Ovary (tissue), 9 donors: Measurements from ENCODE around the gene UNCX. TPM values are rescaled to one million over a fixed set of nuclear protein-coding genes. Genes with fewer than 3 reads are reported as not detected.
"Not testable (repeated sequence)": the region's sequence is repeated elsewhere in the genome, so short reads cannot be mapped to it uniquely, and the experiment has no call there.

Experiments
- DNase-seq, 5 donors: peaks; one replicate each; pipeline ENCODE4 v3.0.0-alpha.2; 2019 to 2020
- H3K27ac ChIP-seq, 2 donors: fragments of 200-600 bp; one replicate each; pipeline versions ENCODE4 v1.5.1 to v1.8.0; 2019 to 2022
- H3K27me3 ChIP-seq: fragments of 200-600 bp; one replicate; pipeline ENCODE4 v1.8.0; 2022
- H3K36me3 ChIP-seq: fragments of 200-600 bp; sonication (generic); one replicate; pipeline ENCODE4 v1.5.1; 2019
- H3K4me1 ChIP-seq: one replicate; pipeline ENCODE4 v1.8.1; 2013; ENCODE audit warnings: mild to moderate bottlenecking, moderate library complexity; ENCODE audit not compliant: insufficient read depth
- H3K4me3 ChIP-seq: fragments of 200-600 bp; sonication (generic); one replicate; pipeline ENCODE4 v1.5.1; 2017
- H3K9me3 ChIP-seq, 2 donors: fragments of 200-600 bp in 1 of 2; sonication (generic) in 1 of 2; one replicate each; pipeline versions ENCODE4 v1.5.1 to v1.8.1; 2013 to 2019; ENCODE audit warnings: mild to moderate bottlenecking in 1 of 2, moderate library complexity in 1 of 2
- CTCF ChIP-seq, 3 donors: fragments of 450-650 bp in 2 of 3; fragments of 200-600 bp in 1 of 3; IDR thresholded peaks; one replicate each; pipeline versions ENCODE4 v1.5.1 to v1.8.0; 2016 to 2022; ENCODE audit warnings: antibody characterized with exemption in 3 of 3, mild to moderate bottlenecking in 1 of 3
- EP300 ChIP-seq: sonication (generic); formaldehyde crosslinking; IDR thresholded peaks from one replicate; pipeline ENCODE4 v1.6.1; 2017; ENCODE audit warnings: antibody characterized with exemption
- POLR2A ChIP-seq: fragments of 450-650 bp; IDR thresholded peaks from one replicate; pipeline ENCODE4 v1.6.1; 2017; ENCODE audit warnings: antibody characterized with exemption, mild to moderate bottlenecking, moderate library complexity
- WGBS, 3 donors: extraction: QIAGEN DNeasy Blood & Tissue Kit in 1 of 3; methylation state at CpG; one replicate each; pipeline versions ENCODE4 v1.1.5 to v1.1.7; 2013 to 2017; 5-methylcytosine and 5-hydroxymethylcytosine counted together
- intact Hi-C, 4 donors: fragments of 100-400 bp; cut with DNase I; formaldehyde crosslinking; loops; one replicate each; pipeline versions ENCODE4 v1.11.0 to v1.15.1; 2022 to 2023
- polyA plus RNA-seq, 2 donors: library from polyadenylated mRNA; stranded (reverse); fragments of 200-250 nt in 1 of 2; fragments of 350-450 nt in 1 of 2; fragmentation: Illumina TruSeq in 1 of 2; extraction: RNeasy Lipid Tissue Mini Kit (QIAGEN cat#74804) in 1 of 2; gene quantifications; one replicate each; pipeline ENCODE4 v1.2.3, GENCODE V29; 2013 to 2014
- total RNA-seq, 7 donors: library from RNA; depleted of rRNA in 2 of 7; stranded (reverse); fragments of >200 nt in 2 of 7; fragmentation: NEBNext Ultra II Directional in 3 of 7; extraction: Animal tissue kit (Norgen Biotek cat#: 25700) in 3 of 7; gene quantifications; one replicate each; pipeline versions ENCODE4 v1.1.0 to v1.2.4, GENCODE V29; 2016 to 2023
- donor health status: DM: no; HTN: no; CAD: no; lungs with moderate emphysema.
- donor health status: DM: no; HTN: no; CAD: no.
- donor health status: Bipolar disorder and iron deficiency.
- donor health status: DM: yes; HTN: yes; CAD: no.
- donor health status: DM: no; HTN: no; CAD: no.
- donor health status: DM: yes; HTN: yes; CAD: no.

Gene UNCX
- total and polyA plus RNA-seq, 9 donors: not detected

DNA sequence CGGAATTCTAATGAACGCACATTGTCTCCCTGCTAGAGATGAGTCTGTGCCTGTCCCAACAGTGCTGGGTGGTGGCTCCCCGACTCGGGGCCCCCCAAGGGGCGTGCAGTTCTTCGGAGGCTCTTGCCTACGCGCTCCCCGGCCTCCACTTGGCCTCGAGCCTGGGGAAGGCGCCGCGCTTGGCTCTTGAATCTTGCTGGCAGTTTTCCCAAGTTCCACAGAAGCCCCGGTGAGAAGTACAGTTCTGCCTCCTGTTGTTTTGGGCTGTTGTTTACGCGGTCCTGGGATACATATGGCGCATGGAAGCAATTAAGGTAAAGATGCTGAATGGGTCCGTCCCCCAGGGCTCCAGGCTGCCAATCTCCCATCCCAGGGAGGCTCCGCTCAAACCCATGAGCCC lies 32.6 kb upstream of the UNCX start:
- no peaks in the 10 kb centered on the region for H3K36me3 ChIP-seq
- no peaks in the 10 kb centered on the region for H3K27me3 ChIP-seq
- intact Hi-C loops: no loop called here
- no peak overlapping the region for H3K27ac ChIP-seq
- no peak overlapping the region for H3K4me3 ChIP-seq
- DNase-seq: peak in 1 of 5 donors; percentile 39
- no peaks in the 10 kb centered on the region for H3K9me3 ChIP-seq
- 17 to 31% (median 22%) methylated on average over 19 of the region's 19 CpGs for WGBS, 3 donors
- TF ChIP-seq POLR2A (no peak), CTCF (IDR thresholded peaks at IDR 0.05) (no peak), EP300 (no peak)
- H3K4me1 ChIP-seq: no peaks in the 10 kb centered on the region

- no peak for TF ChIP-seq EP300
- TF ChIP-seq POLR2A: no peak
- TF ChIP-seq CTCF (IDR thresholded peaks at IDR 0.05): no peak
- 73 to 77% (median 74%) methylated on average over 15 of the region's 15 CpGs for WGBS, 3 donors
- no peak overlapping the region for H3K4me3 ChIP-seq
- DNase-seq: no peak
- H3K27me3 ChIP-seq: no peaks in the 10 kb centered on the region
- no peak overlapping the region for H3K27ac ChIP-seq
- no peaks in the 10 kb centered on the region for H3K9me3 ChIP-seq
- H3K36me3 ChIP-seq: no peaks in the 10 kb centered on the region
- no peaks in the 10 kb centered on the region for H3K4me1 ChIP-seq
- intact Hi-C loops: no loop called here
Measured at GRCh38 chr7:1201916-1202315, 30.8 kb upstream of the UNCX start.

DNA sequence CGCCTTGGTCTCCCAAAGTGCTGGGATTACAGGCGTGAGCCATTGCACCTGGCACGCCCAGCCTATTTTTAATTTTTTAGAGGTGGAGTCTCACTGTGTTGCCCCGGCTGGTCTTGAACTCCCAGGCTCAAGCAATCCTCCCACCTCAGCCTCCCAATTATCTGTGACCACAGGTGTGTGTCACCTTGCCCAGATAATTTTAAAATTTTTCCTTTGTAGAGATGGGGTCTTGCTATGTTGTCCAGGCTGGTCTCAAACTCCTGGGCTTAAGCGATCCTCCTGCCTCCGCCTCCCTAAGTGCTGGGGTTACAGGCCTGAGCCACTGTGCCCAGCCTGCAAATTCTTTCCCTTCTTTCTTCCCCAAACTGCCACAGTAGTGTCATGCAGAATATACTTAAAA lies 29.8 kb upstream of the UNCX start:
- H3K4me3 ChIP-seq, H3K36me3 ChIP-seq, intact Hi-C loops, H3K9me3 ChIP-seq, DNase-seq, H3K27ac ChIP-seq, H3K27me3 ChIP-seq, H3K4me1 ChIP-seq: not testable (repeated sequence)
- 82 to 87% (median 86%) methylated on average over 6 of the region's 6 CpGs for WGBS, 3 donors

DNA sequence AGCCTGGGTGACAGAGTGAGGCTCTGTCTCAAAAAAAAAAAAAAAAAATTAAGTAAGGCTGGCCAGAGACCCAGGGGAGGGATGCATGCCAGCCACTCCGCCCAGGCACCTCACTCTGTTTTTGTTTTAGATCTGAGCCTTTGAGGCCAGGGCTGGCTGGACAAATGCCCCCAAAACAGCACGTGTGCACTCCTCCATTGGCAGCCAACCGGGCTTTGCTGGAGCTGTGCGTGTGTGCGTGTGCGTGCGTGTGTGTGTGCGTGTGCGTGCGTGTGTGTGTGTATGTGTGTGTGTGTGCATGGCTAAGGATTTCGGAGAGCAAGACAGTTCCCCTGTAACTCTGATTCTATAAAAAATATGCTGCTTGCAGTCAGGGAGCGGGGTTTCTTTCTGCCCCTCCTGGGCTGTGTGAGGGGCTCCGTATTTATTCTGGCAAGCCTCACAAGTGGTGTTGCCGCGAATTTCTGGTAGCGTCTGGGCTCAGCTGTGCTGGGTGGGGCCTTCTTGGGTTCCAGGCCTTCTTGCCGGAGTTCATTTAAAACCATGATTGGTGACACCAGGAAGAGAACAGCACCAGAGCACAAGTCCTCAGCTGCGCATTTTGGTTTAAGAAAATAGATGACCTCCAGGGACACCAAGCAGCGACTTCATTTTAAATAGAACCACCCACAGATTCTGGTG lies 28.1 kb upstream of the UNCX start:
- H3K9me3 ChIP-seq: no peaks in the 10 kb centered on the region
- no peak overlapping the region for H3K4me3 ChIP-seq
- no peaks in the 10 kb centered on the region for H3K27me3 ChIP-seq
- 48 to 51% (median 51%) methylated on average over 19 of the region's 19 CpGs for WGBS, 3 donors
- TF ChIP-seq EP300 (no peak), POLR2A (no peak)
- intact Hi-C loops: no loop called here
- DNase-seq: no peak
- H3K27ac ChIP-seq: no peak overlapping the region
- H3K4me1 ChIP-seq: no peaks in the 10 kb centered on the region
- no peaks in the 10 kb centered on the region for H3K36me3 ChIP-seq

GRCh38 chr7:1205742-1206141 lies 26.9 kb upstream of the UNCX start:
- H3K36me3 ChIP-seq, DNase-seq, H3K4me3 ChIP-seq, H3K4me1 ChIP-seq, intact Hi-C loops, H3K27me3 ChIP-seq, H3K27ac ChIP-seq, H3K9me3 ChIP-seq: not testable (repeated sequence)
- WGBS, 3 donors: 83 to 86% (median 85%) methylated on average over 7 of the region's 7 CpGs

DNA sequence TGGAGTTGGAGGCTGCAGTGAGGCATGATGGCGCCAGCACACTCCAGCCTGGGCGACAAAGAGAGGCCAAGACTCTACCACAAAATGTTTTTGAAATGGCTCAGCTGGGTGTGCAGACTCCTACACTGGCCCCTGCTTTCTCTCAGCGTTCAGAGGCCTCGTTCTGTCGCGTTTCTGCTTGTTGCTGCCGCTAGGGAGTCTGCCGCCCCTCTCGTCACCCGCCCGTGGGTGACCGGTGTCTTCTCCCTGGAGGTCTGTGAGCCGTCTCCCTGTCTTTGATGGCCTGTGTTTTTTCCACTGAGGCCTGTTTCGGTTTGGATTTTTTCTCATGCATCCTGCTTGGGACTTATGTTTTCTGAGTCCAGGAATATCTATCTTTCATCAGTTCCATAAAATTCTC lies 23.6 kb upstream of the UNCX start:
- Histone ChIP-seq H3K36me3 (no peaks in the 10 kb centered on the region), H3K27ac (no peak overlapping the region), H3K27me3 (no peaks in the 10 kb centered on the region), H3K9me3 (no peaks in the 10 kb centered on the region), H3K4me1 (no peaks in the 10 kb centered on the region), H3K4me3 (no peak overlapping the region)
- 62 to 71% (median 68%) methylated on average over 14 of the region's 14 CpGs for WGBS, 3 donors
- intact Hi-C loops: no loop called here
- DNase-seq: no peak
- TF ChIP-seq POLR2A (no peak), CTCF (IDR thresholded peaks at IDR 0.05) (no peak), EP300 (no peak)
